Left cardiac atrium (tissue), 4 donors: ENCODE data around the gene UBE2I. TPM values are rescaled to one million over a fixed set of nuclear protein-coding genes. Genes with fewer than 3 reads are reported as not detected.

Experiments used
- ATAC-seq, 2 donors: fragments of 200-7000 bp; cut with Tn5 transposase; one replicate each; pipeline ENCODE4 v1.9.1; 2020; ENCODE audit warnings: mild to moderate bottlenecking in 2 of 2, moderate library complexity in 2 of 2
- DNase-seq: peaks from one replicate; pipeline ENCODE4 v3.0.0-alpha.2; 2020
- intact Hi-C, 2 donors: fragments of 100-400 bp; cut with DNase I; formaldehyde crosslinking; loops; one replicate each; pipeline versions ENCODE4 v1.14.1 to v1.15.1; 2022 to 2023
- total RNA-seq, 2 donors: library from RNA; stranded (reverse); fragmentation: NEBNext Ultra II Directional; extraction: Animal tissue kit (Norgen Biotek cat#: 25700); gene quantifications; one replicate each; pipeline ENCODE4 v1.2.1, GENCODE V29; 2021
- donor health status: DM: no; HTN: yes; CAD: no.
- donor health status: DM: no; HTN: yes; CAD: no; lungs with severe emphysema.
- donor health status: DM: yes; HTN: yes; CAD: no.
- donor health status: Dilated cardiomyopathy.

The UBE2I gene
- total RNA-seq, 2 donors from 2014 or later = 74.3 to 80.8 TPM

GRCh38 chr16:1366060-1366711, 56.8 kb downstream of the UBE2I start:
- ATAC-seq = no peak
- intact Hi-C loops = no loop called here

GRCh38 chr16:1366712-1367299, 57.4 kb downstream of the UBE2I start:
- intact Hi-C loops = no loop called here
- no peak for ATAC-seq
- no peak for DNase-seq

More at GRCh38 chr16:1366060-1366711, 56.8 kb downstream of the UBE2I start:
- DNase-seq = no peak

- ATAC-seq = no peak
- DNase-seq = no peak
- intact Hi-C loops = no loop called here
Measured at GRCh38 chr16:1367486-1368174, 58.2 kb downstream of the UBE2I start.

GRCh38 chr16:1371054-1371978, 61.9 kb downstream of the UBE2I start:
- DNase-seq = no peak
- intact Hi-C loops = no loop called here
- no peak for ATAC-seq

- intact Hi-C loops = no loop called here
- no peak for ATAC-seq
- no peak for DNase-seq
Measured at GRCh38 chr16:1372292-1372950, 63.0 kb downstream of the UBE2I start.

- no peak for ATAC-seq
- no peak for DNase-seq
- intact Hi-C loops = no loop called here
Measured at GRCh38 chr16:1374418-1375297, 65.2 kb downstream of the UBE2I start.

- no peak for DNase-seq
- ATAC-seq = no peak
- intact Hi-C loops = no loop called here
Measured at GRCh38 chr16:1375298-1375640, 65.8 kb downstream of the UBE2I start.

GRCh38 chr16:1375741-1376410, 66.4 kb downstream of the UBE2I start:
- DNase-seq (no peak), ATAC-seq (no peak)
- intact Hi-C loops = no loop called here

Other genes starting within 250 kb of the UBE2I start
- gene SSTR5, start 236.9 kb upstream of the UBE2I start, total RNA-seq = 10 to 100 TPM in 1 of 2 donors, 1 to 10 TPM in 1; 1.3 to 10.7 TPM
- gene C1QTNF8, start 213.4 kb upstream of the UBE2I start, total RNA-seq = not detected
- gene CACNA1H, start 156.5 kb upstream of the UBE2I start, total RNA-seq = 1 to 10 TPM; 6.0 to 7.1 TPM
- under 1 TPM in 1 of 2 donors, not detected in 1; 0.21 TPM for gene TPSG1, start 84.4 kb upstream of the UBE2I start, total RNA-seq
- 10 to 100 TPM in 1 of 2 donors, 1 to 10 TPM in 1; 9.3 to 18.9 TPM for gene TPSB2, start 79.5 kb upstream of the UBE2I start, total RNA-seq
- gene TPSAB1, start 68.9 kb upstream of the UBE2I start, total RNA-seq = 10 to 100 TPM in 1 of 2 donors, 1 to 10 TPM in 1; 2.1 to 17.3 TPM
- under 1 TPM in 1 of 2 donors, not detected in 1; 0.91 TPM for gene TPSD1, start 53.6 kb upstream of the UBE2I start, total RNA-seq
- gene BAIAP3, start 24.0 kb downstream of the UBE2I start, total RNA-seq = 1 to 10 TPM in 1 of 2 donors, under 1 TPM in 1; 0.99 to 2.7 TPM
- 10 to 100 TPM; 44.5 to 59.1 TPM for gene TSR3, start 42.2 kb downstream of the UBE2I start, total RNA-seq
- gene GNPTG, start 42.3 kb downstream of the UBE2I start, total RNA-seq = 10 to 100 TPM; 44.1 to 44.3 TPM
- 10 to 100 TPM in 1 of 2 donors, 1 to 10 TPM in 1; 6.4 to 13.6 TPM for gene UNKL, start 105.1 kb downstream of the UBE2I start, total RNA-seq
- gene UQCC4, start 111.1 kb downstream of the UBE2I start, total RNA-seq = 10 to 100 TPM; 10.0 to 13.0 TPM
- not detected for gene PERCC1, start 121.4 kb downstream of the UBE2I start, total RNA-seq
- gene CCDC154, start 134.9 kb downstream of the UBE2I start, total RNA-seq = 1 to 10 TPM in 1 of 2 donors, under 1 TPM in 1; 0.68 to 1.1 TPM
- gene CLCN7, start 165.4 kb downstream of the UBE2I start, total RNA-seq = 10 to 100 TPM; 43.0 to 49.7 TPM
- under 1 TPM in 1 of 2 donors, not detected in 1; 0.21 TPM for gene PTX4, start 179.3 kb downstream of the UBE2I start, total RNA-seq
- gene TELO2, start 183.7 kb downstream of the UBE2I start, total RNA-seq = 10 to 100 TPM; 17.9 to 22.2 TPM
- gene TMEM204, start 224.0 kb downstream of the UBE2I start, total RNA-seq = 10 to 100 TPM; 26.7 to 29.4 TPM